Measurements from ENCODE around the gene PTPN9. TPM values are rescaled to one million over a fixed set of nuclear protein-coding genes. Genes with fewer than 3 reads are reported as not detected.
A peak's percentile ranks its signal among the peaks of the same experiment; 100 is the strongest.

PTPN9 gene
- total and polyA plus RNA-seq, 2 of the 13 experiments (the other 11 are each of a cell fraction or from before 2014, with no cell fraction given), result 16.6 to 19.9 TPM

DNA sequence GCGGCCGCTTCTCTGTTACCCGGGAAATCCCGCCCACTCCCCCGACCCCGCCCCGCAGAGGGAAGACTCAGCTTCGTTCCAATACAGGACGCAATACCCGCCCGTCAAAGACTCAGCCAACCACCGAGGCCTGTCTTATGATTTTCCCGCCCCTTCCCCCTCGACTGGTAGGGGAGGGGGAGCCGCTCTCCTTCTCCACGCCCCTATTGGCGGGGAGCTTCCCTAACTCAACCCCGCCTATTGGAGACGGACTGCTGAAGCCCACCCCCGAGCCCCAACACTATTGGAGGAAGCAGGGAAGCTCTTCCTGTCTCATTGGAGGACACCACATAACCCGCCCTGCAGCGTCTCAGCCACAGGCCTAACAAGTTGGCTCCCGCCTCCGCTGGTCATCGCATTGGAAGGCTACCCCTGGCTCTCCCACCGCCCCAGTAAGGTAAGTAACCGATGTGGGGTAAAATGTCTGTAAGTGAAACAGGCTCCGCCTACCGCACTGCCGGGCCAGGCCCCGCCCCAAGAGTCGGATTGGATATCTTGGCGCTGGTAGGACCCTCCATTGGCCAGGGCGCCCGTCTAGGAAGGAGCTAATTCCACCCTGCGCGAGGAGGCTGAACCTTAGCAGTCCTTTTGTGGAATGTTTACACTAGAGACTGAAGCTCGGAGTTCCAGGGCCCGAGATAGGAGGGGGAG is 127.3 kb downstream of the PTPN9 start, which contains the start of gene SIN3A (continued):
- TF ChIP-seq, protein P1, sequence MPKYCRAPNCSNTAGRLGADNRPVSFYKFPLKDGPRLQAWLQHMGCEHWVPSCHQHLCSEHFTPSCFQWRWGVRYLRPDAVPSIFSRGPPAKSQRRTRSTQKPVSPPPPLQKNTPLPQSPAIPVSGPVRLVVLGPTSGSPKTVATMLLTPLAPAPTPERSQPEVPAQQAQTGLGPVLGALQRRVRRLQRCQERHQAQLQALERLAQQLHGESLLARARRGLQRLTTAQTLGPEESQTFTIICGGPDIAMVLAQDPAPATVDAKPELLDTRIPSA (CRISPR knock-in tag; IDR thresholded peaks at IDR 0.05; ENCODE audit: borderline replicate concordance), result no peak
- TF ChIP-seq SMC3 (IDR thresholded peaks at IDR 0.05; ENCODE audit: low read length) (no peak), AGO1 (IDR thresholded peaks at IDR 0.05; ENCODE audit: low read depth, low read length, poor library complexity, severe bottlenecking) (no peak), ZSCAN20 (CRISPR knock-in tag; IDR thresholded peaks at IDR 0.05; ENCODE audit: borderline replicate concordance) (no peak), GATA4 (IDR thresholded peaks at IDR 0.05; ENCODE audit: borderline replicate concordance, low read depth) (0 out of 2 replicates have a peak, but pooled peaks have one; percentile 23), ZNF331 (CRISPR knock-in tag; IDR thresholded peaks at IDR 0.05) (0 out of 2 replicates have a peak, but pooled peaks have one; percentile 8), POLR2A (IDR thresholded peaks at IDR 0.05; ENCODE audit: insufficient read depth in 1 of 2, low read depth in 2 of 2, low read length in 2 of 2) (peak in 1 of 2 experiments; percentile 58; a peak in 2 of 4 replicates), MTA1 (CRISPR knock-in tag; IDR thresholded peaks at IDR 0.05; ENCODE audit: borderline replicate concordance) (no peak), ZBTB21 (CRISPR knock-in tag; IDR thresholded peaks at IDR 0.05) (no peak), TOE1 (CRISPR knock-in tag; IDR thresholded peaks at IDR 0.05) (0 out of 2 replicates have a peak, but pooled peaks have one; percentile 47), ZNF263 (CRISPR knock-in tag; IDR thresholded peaks at IDR 0.05) (no peak), EEA1 (CRISPR knock-in tag; IDR thresholded peaks at IDR 0.05; ENCODE audit: borderline replicate concordance) (no peak), U2AF2 (IDR thresholded peaks at IDR 0.05; ENCODE audit: low read depth, low read length) (no peak), ZNF792 (CRISPR knock-in tag; IDR thresholded peaks at IDR 0.05) (peak; percentile 20; the same call in 1 of the 2 replicates), POGZ (CRISPR knock-in tag; IDR thresholded peaks at IDR 0.05) (peak; percentile 65), ELF1 (CRISPR knock-in tag; IDR thresholded peaks at IDR 0.05) (peak; percentile 43; the same call in 1 of the 2 replicates), ZFX (CRISPR knock-in tag; IDR thresholded peaks at IDR 0.05; ENCODE audit: low read depth) (peak; percentile 68; the same call in 1 of the 2 replicates)
- TF ChIP-seq, protein P2, sequence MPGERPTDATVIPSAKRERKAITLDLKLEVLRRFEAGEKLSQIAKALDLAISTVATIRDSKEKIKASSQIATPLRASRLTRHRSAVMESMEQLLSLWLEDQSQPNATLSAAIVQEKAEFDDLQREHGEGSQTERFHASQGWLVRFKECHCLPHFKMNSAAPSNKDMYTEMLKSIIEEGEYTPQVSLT (CRISPR knock-in tag; IDR thresholded peaks at IDR 0.05; ENCODE audit: borderline replicate concordance, low read depth), result no peak
- TF ChIP-seq, protein P3, sequence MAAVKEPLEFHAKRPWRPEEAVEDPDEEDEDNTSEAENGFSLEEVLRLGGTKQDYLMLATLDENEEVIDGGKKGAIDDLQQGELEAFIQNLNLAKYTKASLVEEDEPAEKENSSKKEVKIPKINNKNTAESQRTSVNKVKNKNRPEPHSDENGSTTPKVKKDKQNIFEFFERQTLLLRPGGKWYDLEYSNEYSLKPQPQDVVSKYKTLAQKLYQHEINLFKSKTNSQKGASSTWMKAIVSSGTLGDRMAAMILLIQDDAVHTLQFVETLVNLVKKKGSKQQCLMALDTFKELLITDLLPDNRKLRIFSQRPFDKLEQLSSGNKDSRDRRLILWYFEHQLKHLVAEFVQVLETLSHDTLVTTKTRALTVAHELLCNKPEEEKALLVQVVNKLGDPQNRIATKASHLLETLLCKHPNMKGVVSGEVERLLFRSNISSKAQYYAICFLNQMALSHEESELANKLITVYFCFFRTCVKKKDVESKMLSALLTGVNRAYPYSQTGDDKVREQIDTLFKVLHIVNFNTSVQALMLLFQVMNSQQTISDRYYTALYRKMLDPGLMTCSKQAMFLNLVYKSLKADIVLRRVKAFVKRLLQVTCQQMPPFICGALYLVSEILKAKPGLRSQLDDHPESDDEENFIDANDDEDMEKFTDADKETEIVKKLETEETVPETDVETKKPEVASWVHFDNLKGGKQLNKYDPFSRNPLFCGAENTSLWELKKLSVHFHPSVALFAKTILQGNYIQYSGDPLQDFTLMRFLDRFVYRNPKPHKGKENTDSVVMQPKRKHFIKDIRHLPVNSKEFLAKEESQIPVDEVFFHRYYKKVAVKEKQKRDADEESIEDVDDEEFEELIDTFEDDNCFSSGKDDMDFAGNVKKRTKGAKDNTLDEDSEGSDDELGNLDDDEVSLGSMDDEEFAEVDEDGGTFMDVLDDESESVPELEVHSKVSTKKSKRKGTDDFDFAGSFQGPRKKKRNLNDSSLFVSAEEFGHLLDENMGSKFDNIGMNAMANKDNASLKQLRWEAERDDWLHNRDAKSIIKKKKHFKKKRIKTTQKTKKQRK (IDR thresholded peaks at IDR 0.05; ENCODE audit: low read length), result peak; percentile 80
- TF ChIP-seq, protein P4, sequence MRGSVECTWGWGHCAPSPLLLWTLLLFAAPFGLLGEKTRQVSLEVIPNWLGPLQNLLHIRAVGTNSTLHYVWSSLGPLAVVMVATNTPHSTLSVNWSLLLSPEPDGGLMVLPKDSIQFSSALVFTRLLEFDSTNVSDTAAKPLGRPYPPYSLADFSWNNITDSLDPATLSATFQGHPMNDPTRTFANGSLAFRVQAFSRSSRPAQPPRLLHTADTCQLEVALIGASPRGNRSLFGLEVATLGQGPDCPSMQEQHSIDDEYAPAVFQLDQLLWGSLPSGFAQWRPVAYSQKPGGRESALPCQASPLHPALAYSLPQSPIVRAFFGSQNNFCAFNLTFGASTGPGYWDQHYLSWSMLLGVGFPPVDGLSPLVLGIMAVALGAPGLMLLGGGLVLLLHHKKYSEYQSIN (CRISPR knock-in tag; IDR thresholded peaks at IDR 0.05; ENCODE audit: borderline replicate concordance), result no peak
- TF ChIP-seq, protein P5, sequence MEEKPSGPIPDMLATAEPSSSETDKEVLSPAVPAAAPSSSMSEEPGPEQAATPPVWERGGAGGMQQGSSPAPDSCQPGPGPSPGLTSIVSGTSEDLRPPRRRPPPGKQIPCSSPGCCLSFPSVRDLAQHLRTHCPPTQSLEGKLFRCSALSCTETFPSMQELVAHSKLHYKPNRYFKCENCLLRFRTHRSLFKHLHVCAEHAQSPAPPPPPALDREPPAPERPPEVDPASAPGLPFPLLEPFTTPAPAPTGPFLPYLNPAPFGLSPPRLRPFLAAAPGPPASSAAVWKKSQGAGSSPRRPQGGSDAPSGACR (CRISPR knock-in tag; IDR thresholded peaks at IDR 0.05), result 0 out of 2 replicates have a peak, but pooled peaks have one; percentile 28
- TF ChIP-seq, protein P6, sequence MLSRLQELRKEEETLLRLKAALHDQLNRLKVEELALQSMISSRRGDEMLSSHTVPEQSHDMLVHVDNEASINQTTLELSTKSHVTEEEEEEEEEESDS (CRISPR knock-in tag; IDR thresholded peaks at IDR 0.05; ENCODE audit: borderline replicate concordance), result no peak

Data from HepG2 (cell line).